Urothelium cell line (cell line): ENCODE measurements around the gene SLC38A6.

Experiments used
- DNase-seq: peaks from one replicate; pipeline ENCODE4 v3.0.0; 2011; ENCODE audit warnings: low spot score, mixed read lengths
- FAIRE-seq: peaks from 2 replicates; lab custom pipeline; 2011; peaks lifted over from hg19 to GRCh38; lab: Jason Lieb, UNC

Gene SLC38A6

GRCh38 chr14:60975551-60975950 lies 5.5 kb upstream of the SLC38A6 start:
- peak; percentile 86 for FAIRE-seq
- DNase-seq, result no peak

GRCh38 chr14:60977847-60978246 lies 3.2 kb upstream of the SLC38A6 start:
- no peak for DNase-seq
- no peak for FAIRE-seq

GRCh38 chr14:60981633-60982455 lies 799 bp downstream of the SLC38A6 start:
- DNase-seq (peak; percentile 44), FAIRE-seq (peak; percentile 48)

GRCh38 chr14:60984196-60984595 lies 3.2 kb downstream of the SLC38A6 start:
- FAIRE-seq, result no peak

GRCh38 chr14:60986500-60986899 lies 5.5 kb downstream of the SLC38A6 start:
- FAIRE-seq (no peak), DNase-seq (no peak)

More at GRCh38 chr14:60984196-60984595, 3.2 kb downstream of the SLC38A6 start:
- DNase-seq, result no peak

DNA sequence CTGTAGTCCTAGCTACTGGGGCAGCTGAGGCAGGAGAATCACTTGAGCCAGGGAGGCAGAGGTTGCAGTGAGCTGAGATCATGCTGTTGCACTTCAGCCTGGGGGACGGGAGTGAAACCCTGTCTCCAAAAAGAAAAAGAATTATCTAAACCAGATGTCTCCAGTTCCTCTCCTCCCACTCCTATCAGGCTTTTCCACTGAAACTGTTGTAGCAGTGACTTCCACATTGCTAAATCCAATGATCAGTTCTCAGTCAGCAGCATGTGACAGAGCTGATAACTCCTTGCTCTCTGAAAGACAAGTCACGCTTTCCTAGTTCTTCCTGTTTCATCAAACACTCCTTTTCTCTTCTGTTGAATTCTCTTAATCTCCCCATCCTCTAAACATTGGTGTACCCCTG lies 8.6 kb downstream of the SLC38A6 start:
- FAIRE-seq (no peak), DNase-seq (no peak)

DNA sequence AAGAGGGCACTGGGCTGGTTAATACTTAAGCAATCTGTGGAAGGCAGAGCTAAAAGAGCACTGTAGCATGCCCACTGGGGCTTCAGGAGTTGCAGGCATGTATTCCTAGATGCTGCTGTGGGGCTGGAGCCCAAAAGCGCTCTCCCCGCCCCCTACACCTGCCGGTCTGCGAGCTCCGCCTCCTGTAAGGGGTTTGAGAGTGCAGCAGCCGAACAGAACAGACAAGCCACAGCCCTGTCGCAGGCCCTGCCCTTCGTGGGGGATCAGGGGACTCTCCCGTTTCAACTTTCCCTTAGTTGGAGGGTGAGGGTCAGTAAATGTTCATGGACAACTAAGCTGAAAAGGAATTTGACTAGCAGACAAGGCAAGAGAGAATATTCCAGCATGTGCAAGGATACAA lies 17.6 kb downstream of the SLC38A6 start:
- no peak for FAIRE-seq

DNA sequence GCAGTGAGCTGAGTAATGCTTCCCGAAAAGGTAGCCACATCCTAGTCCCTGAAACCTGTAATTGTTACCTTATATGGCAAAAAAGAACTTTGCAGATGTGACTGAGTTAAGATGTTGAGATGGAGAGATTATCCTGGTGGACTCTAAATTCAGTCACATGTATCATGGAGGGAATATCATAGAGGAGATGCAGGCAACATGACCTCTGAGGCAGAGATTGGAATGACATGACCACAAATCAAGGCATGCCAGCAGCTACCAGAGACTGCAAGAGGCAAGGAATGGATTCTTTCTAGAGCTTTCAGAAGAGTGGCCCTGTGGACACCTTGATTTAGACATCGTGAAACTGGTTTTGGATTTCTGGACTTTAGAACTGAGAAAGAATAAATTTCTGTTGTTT lies 18.5 kb downstream of the SLC38A6 start:
- peak; percentile 74 for FAIRE-seq
- no peak for DNase-seq

More for the DNA sequence above, 17.6 kb downstream of the SLC38A6 start:
- no peak for DNase-seq

GRCh38 chr14:61003571-61003970 lies 22.5 kb downstream of the SLC38A6 start:
- FAIRE-seq, result peak; percentile 23
- DNase-seq, result no peak

DNA sequence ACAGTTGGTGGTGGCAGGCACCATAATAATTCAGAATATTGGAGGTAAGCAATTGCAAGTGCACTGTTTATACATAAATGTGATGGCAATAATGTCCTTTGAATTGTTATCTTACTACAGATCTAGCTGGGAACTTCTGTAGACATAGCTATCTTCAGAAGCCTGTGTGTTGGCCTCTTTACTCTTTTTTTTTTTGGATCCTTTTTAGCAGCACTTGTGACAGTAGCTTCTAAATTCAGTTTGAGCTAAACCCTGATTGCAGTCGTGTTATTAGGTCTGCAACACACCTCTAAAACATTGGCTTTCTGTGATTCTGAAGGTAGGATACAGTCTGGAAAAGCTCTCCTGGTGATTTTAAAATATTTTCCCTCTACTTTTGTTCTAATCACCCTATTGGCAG lies 38.5 kb downstream of the SLC38A6 start:
- DNase-seq, result no peak
- peak; percentile 27 for FAIRE-seq

DNA sequence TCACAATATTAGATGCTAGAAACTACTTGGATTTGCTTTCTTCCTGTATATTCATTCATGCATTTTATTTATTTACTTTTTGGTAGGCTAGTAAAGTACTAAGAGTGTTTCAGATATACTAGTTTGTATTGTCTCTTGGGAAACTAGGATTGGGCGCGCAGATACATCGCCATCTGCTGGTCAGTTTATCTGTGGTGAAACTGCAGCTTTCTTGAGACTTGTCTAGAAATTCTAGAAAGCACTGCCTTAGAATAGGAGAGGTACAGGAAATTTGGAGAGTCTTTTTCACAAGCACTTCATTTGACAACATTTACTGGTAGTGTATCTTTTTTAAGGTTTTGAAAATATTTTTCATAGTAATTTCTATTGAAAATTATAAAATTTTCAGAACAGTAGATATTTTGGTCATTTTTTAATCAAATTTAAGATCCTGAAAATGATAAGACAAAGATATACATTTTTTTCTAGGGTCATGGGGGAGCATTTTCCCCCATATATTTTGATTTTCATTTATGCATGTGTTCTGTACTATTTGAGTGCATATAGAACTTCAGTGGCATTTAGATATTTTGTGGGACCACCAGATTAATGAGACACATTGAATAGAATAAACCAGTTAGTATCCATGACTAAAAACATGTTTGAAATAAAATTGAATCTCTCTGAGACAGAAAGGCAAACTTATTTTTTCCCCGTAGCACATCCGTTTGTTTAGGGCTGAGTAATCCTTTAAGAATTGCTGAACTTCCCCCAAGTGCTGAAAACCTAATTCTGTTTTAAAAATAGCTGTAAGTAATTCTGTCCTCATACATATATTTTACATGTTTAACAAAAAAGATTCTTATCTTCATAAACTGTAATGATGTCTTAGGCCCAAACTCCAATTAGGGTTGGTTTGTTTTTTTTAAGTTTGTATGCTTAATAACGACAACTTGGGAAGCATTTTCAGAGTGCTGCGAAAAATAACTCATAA lies 44.5 kb downstream of the SLC38A6 start:
- FAIRE-seq (no peak), DNase-seq (peak; percentile 71)

DNA sequence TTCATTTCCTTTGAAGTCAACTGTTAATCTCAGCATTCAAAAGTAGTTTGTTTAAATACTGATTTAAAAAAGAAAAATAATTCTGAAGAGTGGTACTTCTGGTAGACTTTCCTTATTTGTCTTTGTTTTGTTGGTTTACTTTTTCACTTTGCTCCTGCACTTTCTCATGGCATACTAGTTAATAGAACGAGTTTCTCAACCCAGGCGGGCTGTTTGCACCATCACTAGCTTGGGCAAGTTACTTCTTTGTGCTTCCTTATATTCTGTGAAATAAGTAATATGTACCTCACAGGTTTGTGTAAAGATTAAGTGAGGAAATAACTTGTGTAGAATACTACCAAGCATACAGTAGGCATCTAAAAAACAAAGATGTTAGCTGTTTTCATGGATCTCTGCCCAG lies 45.5 kb downstream of the SLC38A6 start:
- DNase-seq, result no peak
- FAIRE-seq, result peak; percentile 5

GRCh38 chr14:61031026-61031425 lies 50.0 kb downstream of the SLC38A6 start:
- no peak for DNase-seq
- no peak for FAIRE-seq

DNA sequence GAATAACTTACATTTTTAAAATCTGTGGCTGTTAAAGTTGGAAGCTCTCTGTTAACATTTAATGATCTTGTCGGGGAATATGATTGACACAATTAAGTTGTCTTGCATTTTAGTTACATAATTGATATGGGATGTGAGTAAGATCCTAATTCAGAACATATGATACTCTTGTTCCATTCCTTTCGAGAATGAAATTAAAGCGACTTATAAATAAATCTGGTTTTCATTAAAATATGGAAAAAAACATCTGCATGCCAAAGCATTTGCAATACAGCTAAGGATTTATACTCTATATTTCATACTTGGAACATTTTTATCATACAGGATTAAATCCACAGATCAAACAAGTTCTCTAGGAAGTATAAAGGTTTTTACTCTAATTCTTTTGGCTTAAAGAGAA lies 52.0 kb downstream of the SLC38A6 start:
- DNase-seq (no peak), FAIRE-seq (no peak)

DNA sequence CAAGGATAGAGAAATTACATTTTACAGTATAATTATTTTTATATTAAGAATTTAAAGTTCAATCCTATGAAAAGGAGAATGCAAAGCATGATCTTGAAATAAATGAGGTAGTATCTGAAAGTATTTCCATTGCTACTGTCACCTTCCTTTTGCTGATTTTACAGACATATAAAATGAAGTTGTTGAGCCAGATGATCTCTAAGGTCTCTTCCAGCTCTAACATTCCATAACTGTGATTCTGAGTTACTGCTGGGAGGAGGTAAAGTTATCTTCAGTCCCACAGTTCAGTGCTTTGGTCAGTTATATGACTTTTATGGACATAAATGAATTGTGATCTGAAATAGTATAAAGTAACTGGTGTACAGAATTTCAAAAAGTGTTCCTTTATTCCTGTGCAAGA lies 52.8 kb downstream of the SLC38A6 start:
- no peak for FAIRE-seq

GRCh38 chr14:61034416-61035120 lies 53.5 kb downstream of the SLC38A6 start:
- no peak for DNase-seq

More for the DNA sequence above, 52.8 kb downstream of the SLC38A6 start:
- no peak for DNase-seq

GRCh38 chr14:61037215-61037614 lies 56.2 kb downstream of the SLC38A6 start:
- DNase-seq (no peak), FAIRE-seq (peak; percentile 92)

More at GRCh38 chr14:61034416-61035120, 53.5 kb downstream of the SLC38A6 start:
- no peak for FAIRE-seq

DNA sequence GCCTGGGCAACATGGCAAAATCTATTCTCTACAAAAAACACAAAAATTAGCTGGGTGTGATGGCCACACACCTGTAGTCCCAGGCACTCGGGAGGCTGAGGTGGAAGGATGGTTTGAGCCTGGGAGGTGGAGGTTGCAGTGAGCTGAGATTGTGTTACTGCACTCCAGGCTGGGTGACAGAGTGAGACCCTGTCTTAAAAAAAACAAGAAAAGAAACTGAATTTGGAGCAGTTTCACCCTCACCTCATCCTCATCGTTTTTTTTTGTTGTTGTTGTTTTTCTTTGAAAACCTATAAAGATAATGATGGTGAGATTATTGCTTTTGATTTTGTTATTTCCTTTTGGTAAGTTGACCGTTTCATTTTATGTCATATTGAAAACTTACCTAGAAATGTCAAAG lies 60.7 kb downstream of the SLC38A6 start:
- DNase-seq (no peak), FAIRE-seq (no peak)

DNA sequence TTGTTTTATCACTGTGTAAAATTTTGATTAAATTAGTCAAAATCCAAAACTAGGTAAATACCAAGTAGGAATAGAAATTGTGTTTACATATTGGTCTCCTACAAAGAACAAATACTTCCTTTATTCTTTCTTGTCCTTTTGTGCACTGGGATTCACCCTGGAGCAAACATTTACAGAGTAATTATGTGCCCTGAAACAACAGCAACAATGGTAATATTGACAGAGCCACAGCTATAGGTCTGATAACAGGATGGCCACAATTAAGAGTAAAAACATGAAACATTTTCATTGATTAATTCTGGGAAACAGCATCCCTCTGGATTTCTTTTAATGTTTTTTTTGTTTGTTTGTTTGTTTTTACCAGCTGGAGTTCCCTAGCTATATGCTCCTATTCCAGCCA lies 61.2 kb downstream of the SLC38A6 start:
- DNase-seq (no peak), FAIRE-seq (no peak)

- FAIRE-seq, result no peak
- DNase-seq, result no peak
These were observed 62.5 kb downstream of the SLC38A6 start for GRCh38 chr14:61043506-61043905.

DNA sequence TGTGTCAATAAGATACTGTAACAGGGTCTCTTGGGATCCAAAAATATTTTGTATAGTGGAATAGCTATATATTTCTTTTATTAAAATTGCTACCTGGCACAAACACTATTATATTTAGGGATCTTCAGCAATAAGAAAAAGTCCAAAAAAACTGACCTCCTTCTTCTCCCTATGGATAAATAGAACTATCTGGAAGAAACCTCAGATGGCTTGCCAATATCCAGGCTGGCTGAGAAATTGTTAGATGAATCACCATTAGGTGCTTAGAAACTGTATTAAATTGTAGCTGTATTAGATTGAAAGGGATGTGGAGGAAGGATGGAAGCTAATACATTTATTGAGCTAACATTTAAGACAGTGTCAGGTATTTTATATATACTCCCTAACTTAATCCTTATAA lies 66.0 kb downstream of the SLC38A6 start:
- no peak for FAIRE-seq

More for the DNA sequence above, 66.0 kb downstream of the SLC38A6 start:
- DNase-seq, result no peak
